Hepatocyte (in vitro differentiated cells): ENCODE measurements around the gene WHAMM. TPM values are rescaled to one million over a fixed set of nuclear protein-coding genes. Genes with fewer than 3 reads are reported as not detected.

Experiments used
- DNase-seq: peaks from one replicate; pipeline ENCODE4 v3.0.0-alpha.2; 2016; ENCODE audit warnings: low spot score
- H2AFZ ChIP-seq: fragments of 200-600 bp; sonication (generic); 2 replicates; pipeline ENCODE4 v1.6.0; 2016; ENCODE audit warnings: antibody characterized with exemption, mild to moderate bottlenecking
- H3K27ac ChIP-seq: fragments of 200-600 bp; sonication (generic); 2 replicates; pipeline ENCODE4 v1.5.1; 2016; ENCODE audit warnings: mild to moderate bottlenecking
- H3K27me3 ChIP-seq: fragments of 200-600 bp; sonication (generic); 2 replicates; pipeline ENCODE4 v1.6.1; 2016
- H3K36me3 ChIP-seq: fragments of 200-600 bp; sonication (generic); replicated peaks from 2 replicates; pipeline ENCODE4 v1.5.1; 2016; ENCODE audit warnings: low read depth; ENCODE audit not compliant: insufficient read depth
- H3K4me1 ChIP-seq: fragments of 200-600 bp; sonication (generic); 2 replicates; pipeline ENCODE4 v1.5.1; 2016; ENCODE audit warnings: mild to moderate bottlenecking, moderate library complexity; ENCODE audit not compliant: insufficient read depth
- H3K4me2 ChIP-seq: fragments of 200-600 bp; sonication (generic); 2 replicates; pipeline ENCODE4 v1.6.0; 2016
- H3K4me3 ChIP-seq: fragments of 200-600 bp; sonication (generic); 2 replicates; pipeline ENCODE4 v1.5.1; 2016; ENCODE audit warnings: mild to moderate bottlenecking
- H3K79me2 ChIP-seq: fragments of 200-600 bp; sonication (generic); 2 replicates; pipeline ENCODE4 v1.6.0; 2017; ENCODE audit warnings: mild to moderate bottlenecking
- H3K9me2 ChIP-seq: fragments of 200-600 bp; sonication (generic); replicated peaks from 2 replicates; pipeline ENCODE4 v1.6.0; 2017; ENCODE audit warnings: mild to moderate bottlenecking; ENCODE audit not compliant: insufficient read depth
- H3K9me3 ChIP-seq: fragments of 200-600 bp; sonication (generic); 2 replicates; pipeline ENCODE4 v1.5.1; 2016; ENCODE audit warnings: low read depth, mild to moderate bottlenecking
- H4K20me1 ChIP-seq: fragments of 200-600 bp; sonication (generic); 2 replicates; pipeline ENCODE4 v1.6.0; 2016; ENCODE audit warnings: mild to moderate bottlenecking; ENCODE audit not compliant: insufficient read depth, poor library complexity, severe bottlenecking
- EZH2 ChIP-seq: fragments of 200-600 bp; sonication (generic); IDR thresholded peaks from 2 replicates; pipeline ENCODE4 v1.6.1; 2016; ENCODE audit warnings: antibody characterized with exemption, mild to moderate bottlenecking, borderline replicate concordance
- EZH2phosphoT487 ChIP-seq: fragments of 200-600 bp; sonication (generic); IDR thresholded peaks from one replicate; pipeline ENCODE4 v1.6.1; 2018; ENCODE audit warnings: antibody characterized with exemption, mild to moderate bottlenecking, low read depth, moderate library complexity; ENCODE audit not compliant: unreplicated experiment, severe bottlenecking
- WGBS: methylation state at CpG from one replicate; pipeline ENCODE4 v1.1.6; 2016; ENCODE audit warnings: low lambda C conversion rate; ENCODE audit errors: missing lambda C conversion rate; 5-methylcytosine and 5-hydroxymethylcytosine counted together
- polyA plus RNA-seq: library from polyadenylated mRNA; unstranded; fragments of >200 nt; fragmentation: Nextera tagmentation; extraction: Ambion mirVana; gene quantifications from 2 replicates; pipeline ENCODE4 v1.2.1, GENCODE V29; 2016
- total RNA-seq: library from RNA; depleted of rRNA; stranded (reverse); fragments of >200 nt; gene quantifications from 2 replicates; pipeline ENCODE4 v1.2.3, GENCODE V29; 2014
- TF ChIP-seq, protein P1 (sequence below): fragments of 200-600 bp; sonication (generic); IDR thresholded peaks from 2 replicates; pipeline ENCODE4 v1.5.1; 2016; ENCODE audit warnings: antibody characterized with exemption, mild to moderate bottlenecking; ENCODE audit not compliant: poor library complexity

WHAMM gene
- total and polyA plus RNA-seq, 2 experiments from 2014 or later: 5.3 to 8.0 TPM

DNA sequence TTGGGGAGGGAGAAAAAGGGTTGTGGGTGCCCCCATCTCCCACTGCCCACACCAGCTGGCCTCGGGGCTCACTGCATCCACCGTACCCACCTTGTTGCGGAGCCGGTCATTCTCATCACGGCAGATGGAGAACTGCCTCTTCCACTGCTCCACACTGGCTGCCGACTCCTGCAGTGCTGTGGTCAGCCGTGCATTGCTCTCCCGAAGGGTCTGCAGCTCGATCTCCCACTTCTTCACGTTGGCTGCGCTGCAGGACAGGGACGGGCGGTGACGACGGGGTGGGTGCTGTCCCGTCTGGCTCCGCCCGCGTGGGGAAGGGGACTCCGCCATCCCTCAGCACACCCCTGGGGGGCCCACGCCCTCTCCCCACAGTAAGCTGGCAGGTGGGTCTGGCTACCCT is 45.1 kb downstream of the WHAMM start:
- Histone ChIP-seq H3K4me3 (no peak overlapping the region), H3K79me2 (no peaks in the 10 kb centered on the region), H2AFZ (no peak overlapping the region), H3K9me2 (no peaks in the 10 kb centered on the region), H4K20me1 (no peaks in the 10 kb centered on the region), H3K36me3 (no peaks in the 10 kb centered on the region), H3K9me3 (no peaks in the 10 kb centered on the region), H3K27me3 (no peaks in the 10 kb centered on the region), H3K27ac (no peak overlapping the region), H3K4me2 (no peak overlapping the region), H3K4me1 (no peaks in the 10 kb centered on the region)
- no peak for TF ChIP-seq EZH2phosphoT487
- TF ChIP-seq EZH2: no peak
- TF ChIP-seq, protein P1, sequence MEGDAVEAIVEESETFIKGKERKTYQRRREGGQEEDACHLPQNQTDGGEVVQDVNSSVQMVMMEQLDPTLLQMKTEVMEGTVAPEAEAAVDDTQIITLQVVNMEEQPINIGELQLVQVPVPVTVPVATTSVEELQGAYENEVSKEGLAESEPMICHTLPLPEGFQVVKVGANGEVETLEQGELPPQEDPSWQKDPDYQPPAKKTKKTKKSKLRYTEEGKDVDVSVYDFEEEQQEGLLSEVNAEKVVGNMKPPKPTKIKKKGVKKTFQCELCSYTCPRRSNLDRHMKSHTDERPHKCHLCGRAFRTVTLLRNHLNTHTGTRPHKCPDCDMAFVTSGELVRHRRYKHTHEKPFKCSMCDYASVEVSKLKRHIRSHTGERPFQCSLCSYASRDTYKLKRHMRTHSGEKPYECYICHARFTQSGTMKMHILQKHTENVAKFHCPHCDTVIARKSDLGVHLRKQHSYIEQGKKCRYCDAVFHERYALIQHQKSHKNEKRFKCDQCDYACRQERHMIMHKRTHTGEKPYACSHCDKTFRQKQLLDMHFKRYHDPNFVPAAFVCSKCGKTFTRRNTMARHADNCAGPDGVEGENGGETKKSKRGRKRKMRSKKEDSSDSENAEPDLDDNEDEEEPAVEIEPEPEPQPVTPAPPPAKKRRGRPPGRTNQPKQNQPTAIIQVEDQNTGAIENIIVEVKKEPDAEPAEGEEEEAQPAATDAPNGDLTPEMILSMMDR: no peak
- DNase-seq: no peak
- 95% methylated on average over 17 of the region's 21 CpGs for WGBS

DNA sequence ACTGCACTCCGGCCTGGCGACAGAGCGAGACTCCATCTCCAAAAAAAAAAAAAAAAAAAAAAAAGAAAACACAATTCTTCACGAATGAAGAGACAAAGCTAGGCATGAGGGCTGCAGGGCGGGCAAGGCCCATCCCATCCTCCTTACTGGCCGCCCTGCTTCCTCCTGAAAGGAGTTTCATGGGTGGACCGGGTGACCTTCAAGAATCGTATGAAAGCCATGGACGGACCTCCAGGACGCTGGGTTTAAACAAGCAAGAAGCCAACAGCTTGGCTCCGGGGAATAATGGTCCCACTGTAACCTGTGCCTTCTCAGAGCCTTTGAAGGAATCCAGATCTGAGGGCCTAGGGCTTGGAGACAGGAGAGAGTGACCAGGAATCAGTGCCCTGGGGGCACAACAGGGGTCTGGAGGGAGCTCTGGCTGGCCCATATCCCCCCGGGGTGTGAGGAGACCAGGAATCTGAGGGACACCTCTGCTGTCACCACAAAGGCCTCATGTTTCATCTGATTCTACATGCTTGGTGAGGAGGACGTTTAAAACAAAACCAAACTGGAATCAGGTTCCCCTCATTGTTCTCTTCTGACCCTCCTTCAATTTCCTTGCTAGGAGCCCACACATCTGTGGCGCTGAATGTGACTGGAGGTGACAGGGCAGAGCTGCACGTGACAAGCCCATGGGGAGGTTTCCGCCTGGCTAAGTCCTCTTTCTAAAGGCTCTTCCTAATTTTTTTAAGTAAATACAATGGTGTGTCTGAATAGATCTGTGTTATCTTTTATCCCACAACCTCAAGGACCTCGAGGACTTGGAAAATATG is 46.1 kb downstream of the WHAMM start:
- no peaks in the 10 kb centered on the region for H3K4me1 ChIP-seq
- no peak overlapping the region for H2AFZ ChIP-seq
- no peaks in the 10 kb centered on the region for H3K36me3 ChIP-seq
- H3K27me3 ChIP-seq: no peaks in the 10 kb centered on the region
- no peak for TF ChIP-seq EZH2phosphoT487
- TF ChIP-seq EZH2: no peak
- TF ChIP-seq, protein P1: no peak
- no peaks in the 10 kb centered on the region for H3K79me2 ChIP-seq
- H3K27ac ChIP-seq: no peak overlapping the region
- 80% methylated on average over 14 of the region's 17 CpGs for WGBS
- no peak overlapping the region for H3K4me3 ChIP-seq
- no peaks in the 10 kb centered on the region for H4K20me1 ChIP-seq
- H3K9me2 ChIP-seq: no peaks in the 10 kb centered on the region
- no peak for DNase-seq
- no peaks in the 10 kb centered on the region for H3K9me3 ChIP-seq
- no peak overlapping the region for H3K4me2 ChIP-seq

DNA sequence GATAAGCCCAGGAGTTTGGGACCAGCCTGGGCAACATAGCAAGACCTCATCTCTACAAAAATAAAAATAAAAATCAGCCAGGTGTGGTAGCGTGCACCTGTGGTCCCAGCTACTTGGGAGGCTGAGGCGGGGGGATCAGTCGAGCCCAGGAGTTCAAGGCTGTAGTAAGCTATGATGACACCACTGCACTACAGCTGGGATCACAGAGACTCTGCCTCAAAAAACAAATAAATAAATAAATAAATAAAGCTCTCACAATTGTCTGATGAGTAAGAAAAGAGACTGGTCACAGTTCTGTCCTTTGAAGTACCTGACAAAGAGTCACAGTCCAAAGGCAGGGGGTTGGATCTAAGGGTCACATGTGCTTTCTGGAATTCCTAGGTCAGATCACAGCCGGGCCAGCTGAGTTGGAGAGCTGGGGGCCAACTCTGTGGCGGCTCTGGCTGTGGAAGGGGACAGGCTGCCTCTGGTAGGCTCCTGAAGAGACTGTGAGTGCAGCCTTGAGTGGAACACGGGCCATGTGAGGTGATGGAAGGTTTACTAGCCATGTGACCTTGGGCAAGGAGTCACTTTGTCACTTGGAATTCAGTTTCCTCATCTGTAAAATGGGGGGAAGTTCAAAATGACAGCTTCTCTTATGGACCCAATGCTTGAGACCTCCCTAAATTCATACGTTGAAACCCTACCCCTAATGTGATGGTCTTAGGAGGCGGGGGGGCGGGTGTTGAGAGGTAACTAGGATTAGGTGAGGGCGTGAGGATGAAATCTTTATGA is 47.2 kb downstream of the WHAMM start:
- Histone ChIP-seq H3K27ac (no peak overlapping the region), H3K27me3 (no peaks in the 10 kb centered on the region), H2AFZ (no peak overlapping the region), H3K4me1 (no peaks in the 10 kb centered on the region), H3K36me3 (no peaks in the 10 kb centered on the region), H4K20me1 (no peaks in the 10 kb centered on the region), H3K4me3 (no peak overlapping the region), H3K79me2 (no peaks in the 10 kb centered on the region), H3K4me2 (no peak overlapping the region), H3K9me3 (no peaks in the 10 kb centered on the region), H3K9me2 (no peaks in the 10 kb centered on the region)
- 91% methylated on average over 10 of the region's 10 CpGs for WGBS
- TF ChIP-seq, protein P1: no peak
- TF ChIP-seq EZH2 (no peak), EZH2phosphoT487 (no peak)
- DNase-seq: no peak
